CD4-positive, alpha-beta T cell treated with Interleukin-12 subunit alpha and Interleukin-12 subunit beta, for 1 hour (primary cell): ENCODE measurements around the gene SEC24D.

Experiments used
- DNase-seq: peaks from one replicate; pipeline ENCODE4 v3.0.0-alpha.2; 2020

The SEC24D gene

GRCh38 chr4:118749347-118749988 is 86.5 kb downstream of the SEC24D start:
- DNase-seq: no peak

GRCh38 chr4:118746251-118746919 is 89.5 kb downstream of the SEC24D start:
- no peak for DNase-seq

GRCh38 chr4:118745357-118745756 is 90.6 kb downstream of the SEC24D start:
- DNase-seq: no peak

- DNase-seq: no peak
Measured at GRCh38 chr4:118743867-118744266, 92.1 kb downstream of the SEC24D start.

GRCh38 chr4:118742050-118742449 is 93.9 kb downstream of the SEC24D start:
- DNase-seq: no peak

GRCh38 chr4:118741301-118741855 is 94.5 kb downstream of the SEC24D start:
- DNase-seq: no peak

- DNase-seq: peak; percentile 23
Measured at GRCh38 chr4:118740869-118741268, 95.1 kb downstream of the SEC24D start.

- DNase-seq: no peak
Measured at GRCh38 chr4:118739022-118739713, 96.8 kb downstream of the SEC24D start.

- no peak for DNase-seq
Measured at GRCh38 chr4:118738090-118738489, 97.8 kb downstream of the SEC24D start.

- no peak for DNase-seq
Measured at GRCh38 chr4:118736900-118737299, 99.0 kb downstream of the SEC24D start.

GRCh38 chr4:118734491-118735205 is 101.3 kb downstream of the SEC24D start:
- DNase-seq: no peak

GRCh38 chr4:118732591-118733330 is 103.2 kb downstream of the SEC24D start:
- no peak for DNase-seq

- no peak for DNase-seq
Measured at GRCh38 chr4:118730683-118731082, 105.2 kb downstream of the SEC24D start.

GRCh38 chr4:118729287-118730286 is 106.3 kb downstream of the SEC24D start:
- DNase-seq: peak; percentile 15

GRCh38 chr4:118727360-118727759 is 108.6 kb downstream of the SEC24D start:
- DNase-seq: no peak

- DNase-seq: no peak
Measured at GRCh38 chr4:118723369-118723768, 112.6 kb downstream of the SEC24D start.

- DNase-seq: no peak
Measured at GRCh38 chr4:118721752-118722151, 114.2 kb downstream of the SEC24D start.

- no peak for DNase-seq
Measured at GRCh38 chr4:118718511-118719170, 117.3 kb downstream of the SEC24D start.

GRCh38 chr4:118716304-118716703 is 119.6 kb downstream of the SEC24D start:
- no peak for DNase-seq

GRCh38 chr4:118714682-118715081 is 121.2 kb downstream of the SEC24D start:
- DNase-seq: no peak

GRCh38 chr4:118712872-118713271 is 123.1 kb downstream of the SEC24D start:
- DNase-seq: no peak
